CD14-positive monocyte (primary cell): ENCODE measurements around the gene MYL3. TPM values are rescaled to one million over a fixed set of nuclear protein-coding genes. Genes with fewer than 3 reads are reported as not detected.

Experiments used
- DNase-seq, 3 donors: peaks; one replicate each; pipeline ENCODE4 v3.0.0-alpha.2; 2011 to 2022
- H2AFZ ChIP-seq: 2 replicates; pipeline ENCODE4 v1.6.0; 2012; ENCODE audit warnings: mild to moderate bottlenecking, low read depth, low read length, inconsistent platforms; ENCODE audit not compliant: insufficient read depth, poor library complexity, severe bottlenecking
- H3K27ac ChIP-seq, 2 donors: 1 replicate in 1 of 2; 2 replicates in 1 of 2; pipeline ENCODE4 v1.5.1; 2012 to 2013; ENCODE audit warnings: low read length in 2 of 2, control low read depth in 1 of 2, inconsistent platforms in 1 of 2, low read depth in 1 of 2, mild to moderate bottlenecking in 1 of 2
- H3K27me3 ChIP-seq, 2 donors: one replicate each; pipeline versions ENCODE4 v1.6.0 to v1.6.1; 2011 to 2013; ENCODE audit warnings: low read length in 2 of 2; ENCODE audit not compliant: control insufficient read depth in 2 of 2, insufficient read depth in 2 of 2
- H3K36me3 ChIP-seq, 2 donors: replicated peaks in 1 of 2; 1 replicate in 1 of 2; 2 replicates in 1 of 2; pipeline versions ENCODE4 v1.5.1 to v1.6.1; 2012 to 2013; ENCODE audit warnings: low read length in 2 of 2, control low read depth in 1 of 2, inconsistent platforms in 1 of 2, mild to moderate bottlenecking in 1 of 2; ENCODE audit not compliant: insufficient read depth in 2 of 2, control insufficient read depth in 1 of 2
- H3K4me1 ChIP-seq, 2 donors: 1 replicate in 1 of 2; 2 replicates in 1 of 2; pipeline versions ENCODE4 v1.5.1 to v1.6.1; 2012 to 2013; ENCODE audit warnings: low read length in 2 of 2, control low read depth in 1 of 2, inconsistent platforms in 1 of 2, mild to moderate bottlenecking in 1 of 2, moderate library complexity in 1 of 2; ENCODE audit not compliant: insufficient read depth in 2 of 2, control insufficient read depth in 1 of 2
- H3K4me2 ChIP-seq: replicated peaks from 2 replicates; pipeline ENCODE3; 2012; ENCODE audit warnings: low read length, moderate library complexity, mild to moderate bottlenecking; ENCODE audit not compliant: poor library complexity, severe bottlenecking; ENCODE audit errors: extremely low read depth
- H3K4me3 ChIP-seq, 3 experiments: fragments of 200-600 bp in 1 of 3; sonication (generic) in 1 of 3; replicated peaks in 1 of 3; 1 replicate in 2 of 3; 2 replicates in 1 of 3; pipeline ENCODE4 v1.5.1; 2011 to 2013; ENCODE audit warnings: low read length in 3 of 3, mild to moderate bottlenecking in 3 of 3, control low read depth in 2 of 3, low read depth in 2 of 3, inconsistent platforms in 1 of 3, moderate library complexity in 1 of 3
- H3K79me2 ChIP-seq: 2 replicates; pipeline ENCODE4 v1.6.0; 2012; ENCODE audit warnings: mild to moderate bottlenecking, control low read depth, inconsistent platforms, low read length, moderate library complexity; ENCODE audit not compliant: insufficient read depth
- H3K9ac ChIP-seq: 2 replicates; pipeline ENCODE4 v1.6.0; 2017; ENCODE audit warnings: low read length, mild to moderate bottlenecking; ENCODE audit not compliant: insufficient read depth, poor library complexity, severe bottlenecking
- H3K9me3 ChIP-seq, 2 donors: replicated peaks in 1 of 2; 1 replicate in 1 of 2; 2 replicates in 1 of 2; pipeline versions ENCODE4 v1.5.1 to v1.6.1; 2012 to 2013; ENCODE audit warnings: low read length in 2 of 2, control low read depth in 1 of 2; ENCODE audit not compliant: control insufficient read depth in 1 of 2, insufficient read depth in 1 of 2
- H4K20me1 ChIP-seq: 2 replicates; pipeline ENCODE4 v1.6.0; 2012; ENCODE audit warnings: mild to moderate bottlenecking, low read length, control low read depth, moderate library complexity; ENCODE audit not compliant: insufficient read depth
- H3K27ac Mint-ChIP-seq, 7 donors: one replicate each; pipeline ENCODE4 v1.8.0; 2020; ENCODE audit warnings: mild to moderate bottlenecking in 7 of 7, mixed read lengths in 7 of 7, moderate library complexity in 6 of 7, inconsistent platforms in 2 of 7
- H3K27me3 Mint-ChIP-seq, 3 donors: one replicate each; pipeline ENCODE4 v1.8.0; 2021 to 2022; ENCODE audit warnings: low read depth in 3 of 3, mild to moderate bottlenecking in 3 of 3, mixed read lengths in 3 of 3, moderate library complexity in 3 of 3, inconsistent platforms in 1 of 3
- H3K36me3 Mint-ChIP-seq, 2 donors: one replicate each; pipeline ENCODE4 v1.8.0; 2020; ENCODE audit warnings: mixed read lengths in 2 of 2, inconsistent platforms in 1 of 2, mild to moderate bottlenecking in 1 of 2
- H3K4me1 Mint-ChIP-seq: one replicate; pipeline ENCODE4 v1.8.0; 2020; ENCODE audit warnings: mild to moderate bottlenecking, mixed read lengths
- H3K4me3 Mint-ChIP-seq, 2 donors: one replicate each; pipeline ENCODE4 v1.8.0; 2020; ENCODE audit warnings: mild to moderate bottlenecking in 2 of 2, mixed read lengths in 2 of 2, moderate library complexity in 1 of 2
- H3K9me3 Mint-ChIP-seq, 7 donors: one replicate each; pipeline ENCODE4 v1.8.0; 2020 to 2022; ENCODE audit warnings: mixed read lengths in 7 of 7, mild to moderate bottlenecking in 6 of 7, moderate library complexity in 6 of 7, inconsistent platforms in 2 of 7
- CTCF ChIP-seq: fragments of 200-600 bp; IDR thresholded peaks from one replicate; pipeline ENCODE4 v1.8.0; 2022; ENCODE audit warnings: antibody characterized with exemption, mild to moderate bottlenecking
- WGBS: methylation state at CpG from one replicate; pipeline ENCODE4 v1.1.5; 2013; ENCODE audit warnings: missing lambda C conversion rate; ENCODE audit not compliant: insufficient coverage; 5-methylcytosine and 5-hydroxymethylcytosine counted together
- intact Hi-C, 2 donors: fragments of 100-400 bp; cut with micrococcal nuclease; formaldehyde crosslinking; loops; one replicate each; pipeline versions ENCODE4 v1.15.0 to v1.15.1; 2023
- polyA plus RNA-seq, 3 donors: library from polyadenylated mRNA; depleted of rRNA in 1 of 3; unstranded in 2 of 3; stranded (reverse) in 1 of 3; fragments of 300-500 nt in 2 of 3; fragments of >200 nt in 1 of 3; fragmentation: Illumina TruSeq in 2 of 3; gene quantifications; 1 replicate in 2 of 3; 2 replicates in 1 of 3; pipeline ENCODE4 v1.2.3, GENCODE V29; 2012 to 2021

MYL3 gene
- polyA plus RNA-seq, 3 donors, result not detected

GRCh38 chr3:46835491-46835890, 27.8 kb downstream of the MYL3 start:
- H3K9ac ChIP-seq, result no peak overlapping the region
- H3K4me1 ChIP-seq, result no peaks in the 10 kb centered on the region
- no peaks in the 10 kb centered on the region for H3K79me2 ChIP-seq
- H3K4me3 Mint-ChIP-seq, result no peak overlapping the region
- no peak for TF ChIP-seq CTCF
- H4K20me1 ChIP-seq, result no peaks in the 10 kb centered on the region
- H3K27ac ChIP-seq, result no peak overlapping the region
- no peaks in the 10 kb centered on the region for H3K36me3 ChIP-seq
- H3K9me3 ChIP-seq, result peaks cover 9 to 13% of the 10 kb centered on the region in 2 donors
- H3K27me3 Mint-ChIP-seq, result peaks cover 0 to 4% (median 0%) of the 10 kb centered on the region in 3 donors
- 93% methylated on average over 3 of the region's 4 CpGs for WGBS
- peaks cover 13 to 32% (median 24%) of the 10 kb centered on the region in 7 donors for H3K9me3 Mint-ChIP-seq
- H3K4me1 Mint-ChIP-seq, result no peaks in the 10 kb centered on the region
- no peak for DNase-seq
- no peaks in the 10 kb centered on the region for H3K27me3 ChIP-seq
- no peak overlapping the region for H3K4me3 ChIP-seq
- no peaks in the 10 kb centered on the region for H3K36me3 Mint-ChIP-seq
- no peak overlapping the region for H2AFZ ChIP-seq
- no peak overlapping the region for H3K4me2 ChIP-seq
- no peak overlapping the region for H3K27ac Mint-ChIP-seq
- intact Hi-C loops, result no loop called here

GRCh38 chr3:46835054-46835453, 28.2 kb downstream of the MYL3 start:
- intact Hi-C loops, result no loop called here
- Mint-ChIP-seq H3K9me3 (peaks cover 9 to 28% (median 20%) of the 10 kb centered on the region in 7 donors), H3K27me3 (peaks cover 0 to 4% (median 0%) of the 10 kb centered on the region in 3 donors), H3K36me3 (no peaks in the 10 kb centered on the region), H3K27ac (peak overlapping the region in 1 of 7 donors; percentile 57), H3K4me3 (no peak overlapping the region), H3K4me1 (no peaks in the 10 kb centered on the region)
- no peak for TF ChIP-seq CTCF
- no peak overlapping the region for H3K9ac ChIP-seq
- 89% methylated on average over 8 of the region's 12 CpGs for WGBS
- no peaks in the 10 kb centered on the region for H4K20me1 ChIP-seq
- no peaks in the 10 kb centered on the region for H3K27me3 ChIP-seq
- H3K4me2 ChIP-seq, result no peak overlapping the region
- H3K9me3 ChIP-seq, result peaks cover 5 to 11% of the 10 kb centered on the region in 2 donors
- H3K4me3 ChIP-seq, result no peak overlapping the region
- no peak overlapping the region for H2AFZ ChIP-seq
- H3K27ac ChIP-seq, result no peak overlapping the region
- H3K79me2 ChIP-seq, result no peaks in the 10 kb centered on the region
- no peaks in the 10 kb centered on the region for H3K36me3 ChIP-seq
- DNase-seq, result no peak
- H3K4me1 ChIP-seq, result no peaks in the 10 kb centered on the region
